Fibroblast of skin of left biceps (primary cell): ENCODE measurements around the gene MEF2C.
A peak's percentile ranks its signal among the peaks of the same experiment; 100 is the strongest.

Experiments used
- DNase-seq, 2 experiments: peaks; one replicate each; pipeline ENCODE4 v3.0.0-alpha.2; 2013; ENCODE audit warnings: low read depth in 2 of 2

Gene MEF2C

DNA sequence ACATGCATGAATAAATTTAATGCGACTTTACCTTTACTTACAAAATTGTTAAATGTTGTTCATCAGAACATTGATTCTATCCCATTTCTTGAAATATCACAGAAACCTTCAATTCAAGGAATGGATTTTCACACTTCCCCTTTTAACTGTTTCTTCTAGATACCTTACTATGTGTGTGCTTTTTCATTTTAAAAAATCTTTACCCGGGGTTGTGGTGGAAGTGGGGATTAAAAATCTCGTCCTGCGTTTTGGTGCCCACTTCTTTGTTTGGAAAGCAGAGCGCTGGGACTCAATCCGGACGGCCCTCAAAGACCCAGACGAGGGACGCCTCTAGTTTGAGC is 5.8 kb upstream of the MEF2C start:
- no peak for DNase-seq

DNA sequence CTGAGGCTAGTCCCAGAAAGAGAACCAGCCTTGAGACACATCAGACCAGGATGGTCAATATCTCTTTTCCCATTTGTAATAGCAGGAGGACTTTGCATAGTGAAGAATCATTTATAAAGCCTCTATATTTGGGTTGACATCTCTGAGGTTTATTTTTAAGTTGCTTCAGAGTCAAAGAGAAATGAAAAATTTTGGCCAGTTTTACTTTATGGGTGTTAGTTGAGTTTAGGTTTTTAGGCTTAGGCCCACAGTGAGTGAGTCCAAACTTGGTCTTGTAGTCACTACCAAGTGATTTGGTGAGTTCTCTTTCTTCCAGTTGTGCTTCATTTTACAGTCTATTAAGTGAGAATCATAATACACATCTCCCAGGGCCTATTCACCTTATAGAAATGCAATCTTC is 5.3 kb upstream of the MEF2C start:
- no peak for DNase-seq

DNA sequence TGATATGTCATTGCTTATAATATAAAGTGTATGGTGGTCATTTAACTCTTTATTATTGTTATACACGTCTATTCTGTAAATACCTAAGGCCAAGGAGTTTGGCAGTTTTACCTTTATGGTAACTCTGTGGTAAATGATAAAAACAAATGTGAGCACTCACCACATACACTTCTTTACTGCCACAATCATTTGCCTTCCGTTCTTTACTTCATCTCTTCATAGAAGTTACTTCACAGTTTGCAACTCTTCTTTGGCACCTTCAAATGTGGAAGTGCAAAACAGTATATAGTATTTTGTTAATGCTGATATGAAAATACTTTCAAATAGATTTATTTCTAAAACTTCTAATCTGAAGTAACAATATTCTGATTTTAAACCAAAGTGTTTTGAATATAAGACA is 4.4 kb upstream of the MEF2C start:
- no peak for DNase-seq

DNA sequence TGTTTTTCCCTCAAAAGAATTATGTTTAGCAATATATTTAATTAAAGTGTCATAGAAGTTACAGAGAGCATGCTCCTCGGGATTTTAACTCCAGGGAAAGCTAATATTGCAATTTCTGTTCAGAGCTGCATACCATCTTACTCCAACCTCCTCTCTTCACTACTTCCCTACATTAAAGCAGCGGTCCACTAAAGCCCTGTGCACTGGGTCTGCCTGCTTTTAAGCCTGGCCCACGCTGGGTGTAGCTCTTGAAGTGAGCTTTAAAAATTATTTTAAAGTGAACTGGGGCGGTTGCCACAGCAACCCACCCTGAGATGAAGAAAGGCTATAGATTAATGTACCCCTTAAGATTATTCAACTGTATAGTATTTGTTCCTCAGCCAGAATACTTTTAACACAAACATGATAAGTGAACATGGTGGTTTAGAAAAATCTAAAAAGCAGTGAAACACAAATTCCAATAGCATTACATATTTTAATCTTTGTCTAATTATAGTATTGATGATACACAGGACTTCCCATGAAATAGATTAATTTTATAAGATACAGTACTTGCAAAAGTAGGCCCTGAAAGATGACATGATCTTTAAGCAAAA is 3.9 kb upstream of the MEF2C start:
- DNase-seq: peak in 1 of 2 experiments; percentile 43

DNA sequence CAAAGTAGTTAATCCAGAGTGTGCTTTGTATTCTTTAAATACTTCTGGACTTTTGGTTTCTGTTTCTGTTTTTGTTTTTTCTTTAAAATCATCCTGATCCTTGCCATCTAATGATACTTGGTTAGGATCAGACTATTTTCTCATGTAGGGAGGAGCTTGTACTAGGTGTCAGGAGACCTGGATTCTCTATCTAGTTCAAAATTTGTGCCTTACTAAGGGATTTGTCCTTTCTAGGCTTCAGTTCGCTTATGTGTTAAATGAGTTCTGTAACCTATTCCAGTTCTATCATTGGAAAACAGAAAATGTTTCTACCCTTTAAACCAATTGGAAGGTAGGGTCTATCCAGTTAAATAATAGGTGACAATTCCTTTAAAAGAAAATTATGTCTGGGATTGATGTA is 3.3 kb upstream of the MEF2C start:
- DNase-seq: no peak

DNA sequence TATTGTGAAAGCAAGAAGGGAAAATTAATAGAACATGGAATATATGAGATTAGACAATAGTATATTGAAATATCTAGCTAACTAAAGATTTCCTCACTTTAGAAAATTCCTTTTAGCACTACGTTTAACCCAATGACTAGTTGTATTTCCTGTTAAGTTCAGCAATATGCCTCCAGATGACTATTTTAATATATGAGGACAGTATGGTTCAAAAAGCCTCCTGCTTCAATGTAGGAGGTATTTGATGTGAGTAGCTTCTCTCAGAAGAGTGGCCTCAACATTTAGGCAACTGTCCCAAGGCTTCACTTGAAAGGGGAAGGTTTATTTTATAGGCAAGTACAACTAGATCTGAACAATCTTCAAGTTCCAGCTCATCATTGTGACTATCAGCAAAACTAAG is 2.0 kb upstream of the MEF2C start:
- no peak for DNase-seq

DNA sequence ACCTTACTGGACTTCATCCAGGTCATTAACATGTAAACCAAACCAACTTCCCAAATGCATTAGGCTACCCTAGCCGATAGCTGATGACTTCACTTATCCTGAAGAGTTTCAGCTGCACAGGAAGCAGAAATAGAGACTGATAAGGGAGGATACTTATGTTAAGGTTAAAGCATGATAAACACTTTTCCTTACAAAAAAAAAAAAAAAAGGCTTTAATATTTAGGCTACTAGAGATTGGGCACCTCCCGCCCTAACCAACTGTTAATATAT is 1.6 kb upstream of the MEF2C start:
- no peak for DNase-seq

DNA sequence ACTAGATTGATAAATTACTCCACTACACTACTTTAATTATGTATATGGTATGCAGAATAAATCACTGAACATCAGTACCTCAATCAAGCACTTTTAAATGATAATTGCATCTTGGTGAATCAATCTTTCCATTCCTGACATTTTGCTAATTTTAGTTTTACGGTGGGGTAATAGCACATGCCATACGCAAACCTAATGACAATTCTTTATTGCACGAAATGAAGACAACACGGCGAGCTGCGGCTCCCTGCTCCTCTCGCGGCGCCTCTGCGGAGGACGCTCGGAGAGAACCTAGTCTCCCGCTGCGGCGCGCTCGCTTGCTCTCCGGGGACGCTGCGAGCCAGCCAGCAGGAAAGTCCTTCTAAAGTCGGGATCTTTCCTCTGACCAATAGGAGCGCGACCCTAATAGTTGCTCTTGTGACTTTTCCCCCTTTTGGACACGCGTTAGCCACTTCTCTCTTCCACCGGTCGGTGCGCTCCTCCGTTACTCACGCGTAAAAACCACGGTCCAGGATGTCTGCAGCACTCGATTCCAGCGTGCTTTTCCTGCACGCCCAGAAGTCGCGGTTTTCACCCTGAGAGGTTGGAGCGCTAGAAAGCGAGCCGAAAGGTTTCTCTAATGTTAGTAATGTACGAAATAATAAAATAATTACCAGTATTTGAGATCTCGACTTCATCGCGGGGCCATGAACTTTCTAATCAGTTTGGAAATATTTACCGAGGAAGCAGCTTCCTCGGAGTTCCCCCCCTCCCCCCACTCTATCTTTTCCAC is 1.0 kb upstream of the MEF2C start:
- DNase-seq: no peak

DNA sequence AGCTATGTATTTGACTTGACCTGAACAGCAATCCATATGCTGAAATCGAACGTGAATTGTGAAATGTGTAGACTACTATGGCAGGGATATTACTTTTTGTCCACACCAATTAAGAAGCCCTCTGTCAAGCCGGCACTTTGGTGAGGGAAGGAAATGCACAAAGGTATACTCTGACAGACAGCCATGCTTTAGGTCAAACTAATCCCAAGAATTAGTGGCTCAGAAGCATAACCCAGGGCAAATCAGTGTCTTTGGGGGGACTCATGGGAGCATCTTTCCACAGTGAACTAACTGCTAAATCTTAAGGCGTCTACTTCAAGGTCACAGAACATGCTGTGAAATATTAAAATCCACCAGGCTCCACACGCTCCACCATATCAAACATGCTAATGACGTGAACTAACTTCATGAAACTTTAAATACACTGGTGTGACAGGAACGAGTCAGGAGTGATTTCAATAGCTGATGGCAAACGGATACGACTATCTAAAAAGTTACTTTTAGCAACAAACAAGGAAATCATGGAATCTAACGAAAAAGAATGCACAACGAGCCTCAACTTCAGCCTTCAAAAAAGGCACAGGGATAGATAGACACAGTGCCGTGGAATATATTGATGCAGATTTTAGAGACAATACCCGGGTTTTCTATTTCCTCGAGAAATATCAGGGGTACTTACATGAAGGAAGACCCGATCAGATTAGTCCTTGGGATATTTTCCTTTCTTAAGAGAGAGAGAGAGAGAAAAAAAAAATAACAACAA is 527 bp downstream of the MEF2C start:
- no peak for DNase-seq

DNA sequence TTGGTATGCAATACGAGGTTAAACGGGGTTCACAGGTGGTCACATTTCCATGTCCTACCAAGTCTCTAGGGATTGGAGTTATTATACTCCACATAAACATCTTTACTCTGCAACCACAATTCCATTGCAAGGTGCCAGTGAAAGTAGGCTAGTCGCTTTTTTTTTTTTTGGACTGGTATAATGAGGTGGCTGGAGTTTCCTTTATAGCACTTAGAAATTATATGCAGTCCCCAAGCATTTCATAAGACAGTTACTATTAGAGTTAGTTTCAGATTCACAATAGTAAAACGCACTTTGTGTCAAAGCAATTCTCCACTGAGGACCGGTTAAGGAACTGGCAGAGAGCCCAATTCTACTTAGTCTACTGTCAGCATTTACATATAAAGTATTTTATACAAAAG is 1.4 kb downstream of the MEF2C start:
- DNase-seq: no peak

DNA sequence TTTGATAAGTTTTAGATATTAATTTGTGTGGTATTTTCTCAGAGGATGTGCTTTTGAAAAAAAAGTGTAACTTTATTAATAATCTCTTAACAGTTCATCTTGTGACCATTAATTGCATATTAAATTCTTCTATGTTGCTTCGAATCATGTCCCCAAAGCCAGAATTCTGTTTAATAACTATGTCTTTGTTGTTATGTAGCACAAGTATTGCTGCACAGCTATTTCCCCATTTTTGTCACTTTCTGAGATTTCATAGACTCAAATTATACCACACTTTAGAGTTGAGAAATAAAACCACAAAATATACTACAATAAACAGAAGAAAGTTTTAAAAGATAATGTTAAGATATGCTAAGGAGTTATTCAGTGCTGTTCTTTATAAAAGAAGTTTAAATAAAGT is 2.8 kb downstream of the MEF2C start:
- DNase-seq: no peak

DNA sequence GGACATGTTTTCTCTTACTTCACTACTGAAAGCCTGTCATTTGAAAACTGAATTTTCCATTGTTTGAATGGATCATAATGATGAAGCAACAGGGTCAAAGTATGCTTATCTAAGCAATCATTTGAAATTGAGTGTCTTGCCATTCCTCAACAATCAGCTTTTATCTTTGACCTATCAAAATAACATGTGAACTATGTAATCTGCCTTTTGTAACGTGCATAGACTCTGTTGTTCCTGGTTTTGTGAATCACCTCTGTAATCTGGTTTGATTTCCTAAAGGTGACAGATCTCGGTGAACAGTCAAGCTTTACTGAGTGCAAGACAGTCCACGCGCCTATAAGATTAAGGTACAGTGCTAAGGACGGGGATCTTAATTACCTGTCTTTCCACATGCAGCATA is 3.3 kb downstream of the MEF2C start:
- no peak for DNase-seq

DNA sequence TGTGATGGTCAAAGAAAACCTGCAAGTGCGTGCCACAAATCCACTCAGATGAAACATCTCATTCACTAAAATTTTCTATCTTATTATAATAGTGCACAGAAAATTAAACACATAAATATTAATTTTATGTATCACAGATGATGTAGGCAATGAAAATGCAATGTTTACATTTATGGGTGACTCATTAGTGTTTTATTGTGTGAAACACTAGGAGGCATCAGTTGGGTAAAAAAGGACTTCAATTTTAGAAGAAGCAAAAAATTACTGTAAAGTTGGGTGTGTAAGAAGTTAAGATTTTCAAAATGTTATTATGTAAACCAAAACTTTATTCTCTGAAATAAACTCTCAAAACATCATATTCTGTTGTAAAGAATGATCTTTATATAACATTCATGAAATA is 4.0 kb downstream of the MEF2C start:
- DNase-seq: no peak

DNA sequence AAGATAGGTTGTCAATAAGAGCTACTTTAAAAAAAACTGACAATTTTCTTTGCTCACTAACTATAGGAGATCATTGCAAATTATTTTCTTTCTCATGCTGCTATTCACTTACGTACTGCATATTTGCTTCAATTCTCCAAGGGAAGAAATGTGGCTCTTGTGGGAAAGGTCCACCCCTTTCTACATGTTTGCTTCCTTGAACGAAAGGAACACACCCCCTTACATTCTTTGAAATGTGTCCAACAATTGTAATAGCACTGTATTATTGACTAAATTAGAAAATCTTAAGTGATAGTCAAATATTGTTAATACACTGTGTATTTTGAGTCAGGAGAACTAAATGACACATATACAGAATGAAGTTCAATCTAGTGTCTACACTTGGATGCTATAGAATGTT is 5.2 kb downstream of the MEF2C start:
- DNase-seq: no peak

DNA sequence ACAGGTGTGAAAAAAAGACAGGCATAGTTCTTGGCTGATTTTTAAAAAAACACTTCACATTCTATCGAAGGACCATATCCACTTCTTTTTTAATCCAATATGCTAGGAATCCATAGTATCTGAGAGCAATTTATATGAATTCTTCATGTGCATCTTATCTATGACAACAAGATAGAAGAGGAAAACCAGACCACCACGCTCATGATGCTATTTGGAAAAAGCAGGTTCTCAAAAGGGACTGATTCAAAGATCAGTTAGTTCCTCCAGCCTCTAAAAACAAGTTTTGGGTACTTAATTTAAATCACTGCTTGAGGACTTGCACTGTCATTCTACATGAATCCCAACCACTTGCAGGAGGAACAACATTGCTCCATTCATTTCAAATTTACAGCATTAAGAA is 6.3 kb downstream of the MEF2C start:
- DNase-seq: no peak

DNA sequence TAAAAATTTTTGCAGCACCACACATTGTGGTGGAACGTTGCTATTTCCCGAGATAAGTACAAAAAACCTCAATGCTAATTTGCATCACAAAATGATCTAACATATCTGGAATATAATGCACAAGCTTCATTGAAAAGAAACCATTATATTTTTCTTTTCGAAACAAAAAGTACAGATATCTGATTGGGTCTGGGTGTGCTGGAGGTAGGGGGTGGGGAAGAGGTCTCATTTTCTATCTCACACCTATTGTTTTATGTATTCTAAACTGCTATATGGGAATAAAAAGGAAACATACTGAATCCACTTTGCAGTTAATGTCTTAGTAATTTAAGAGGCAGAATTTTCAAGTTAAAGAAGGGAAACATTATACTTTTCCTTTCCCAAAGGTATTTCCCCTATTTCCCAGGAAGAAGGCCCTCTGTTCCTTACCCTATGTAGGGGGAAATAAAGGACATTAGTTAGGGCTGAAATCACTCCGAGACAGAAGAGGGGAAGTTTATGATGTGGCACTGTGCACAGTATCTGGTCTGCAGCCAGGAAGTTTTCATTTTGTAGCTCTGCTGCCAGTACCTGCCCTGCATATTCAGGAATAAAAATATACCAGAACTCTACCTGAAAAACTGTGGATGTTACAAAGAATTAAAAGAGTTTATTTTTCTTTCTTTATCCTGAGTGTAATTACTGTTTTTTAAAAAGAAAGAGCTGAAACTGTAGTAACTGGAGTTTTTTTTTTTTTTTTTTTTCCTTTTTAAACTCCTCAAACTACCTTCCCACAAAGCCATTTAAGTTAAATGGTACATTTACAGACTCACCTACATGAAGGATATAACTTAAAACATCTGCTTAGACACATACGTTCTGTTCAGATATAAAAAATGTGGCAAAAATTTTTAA is 7.4 kb downstream of the MEF2C start:
- no peak for DNase-seq

DNA sequence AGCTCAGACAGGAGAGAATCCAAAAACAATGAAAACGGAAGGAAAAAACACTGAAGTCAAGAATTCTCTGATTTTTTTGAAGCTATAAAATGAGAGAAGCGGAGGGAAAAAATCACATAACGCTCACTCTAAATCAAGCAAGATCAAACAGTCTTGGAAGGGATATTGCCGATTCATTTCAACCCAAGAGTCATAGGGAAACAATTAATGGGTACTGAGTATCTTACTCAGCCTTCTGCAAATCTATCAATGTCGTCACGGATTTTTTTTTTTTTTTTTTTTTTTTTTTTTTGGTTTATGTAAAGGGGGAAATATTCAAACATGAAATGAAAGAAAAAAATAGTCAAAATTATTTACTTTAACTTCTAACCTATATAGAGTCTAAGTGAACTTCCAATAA is 9.5 kb downstream of the MEF2C start:
- DNase-seq: no peak

DNA sequence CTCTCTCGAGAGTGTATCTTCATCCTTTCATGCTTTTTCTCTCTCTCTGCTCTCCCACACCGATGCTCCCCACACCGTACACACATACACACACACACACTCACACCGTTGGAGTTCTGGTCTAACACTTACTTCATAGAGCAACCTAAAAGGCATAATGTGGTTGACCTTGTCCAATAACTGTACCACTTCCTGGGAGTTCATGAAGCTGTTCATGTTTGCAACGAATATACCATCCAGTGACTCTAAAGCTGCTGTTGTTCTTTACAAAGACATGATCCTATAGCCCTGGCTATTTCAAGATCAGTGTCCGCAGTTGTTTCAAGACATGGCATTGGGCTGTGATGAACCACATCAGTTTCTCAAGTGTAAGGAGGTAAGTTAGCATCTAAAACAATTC is 10.0 kb downstream of the MEF2C start:
- DNase-seq: no peak

DNA sequence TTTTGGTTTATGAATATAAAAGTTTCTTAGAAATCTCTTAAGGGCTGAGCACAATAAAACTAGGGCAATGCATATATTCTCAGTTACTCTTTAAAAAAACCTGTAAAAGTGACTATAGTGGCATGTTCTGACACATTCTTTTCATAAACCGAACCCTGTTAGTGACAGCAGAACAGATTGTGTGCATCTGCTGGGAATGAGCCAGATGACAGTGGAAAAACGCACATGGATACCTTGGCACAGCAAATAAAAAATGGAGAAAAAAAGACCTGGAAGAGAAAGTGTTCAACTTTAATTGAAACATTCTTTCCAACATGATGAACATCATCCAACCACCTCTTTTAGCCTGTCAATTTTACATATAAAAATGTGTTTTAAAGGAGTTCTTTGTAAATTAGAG is 12.7 kb downstream of the MEF2C start:
- DNase-seq: no peak

DNA sequence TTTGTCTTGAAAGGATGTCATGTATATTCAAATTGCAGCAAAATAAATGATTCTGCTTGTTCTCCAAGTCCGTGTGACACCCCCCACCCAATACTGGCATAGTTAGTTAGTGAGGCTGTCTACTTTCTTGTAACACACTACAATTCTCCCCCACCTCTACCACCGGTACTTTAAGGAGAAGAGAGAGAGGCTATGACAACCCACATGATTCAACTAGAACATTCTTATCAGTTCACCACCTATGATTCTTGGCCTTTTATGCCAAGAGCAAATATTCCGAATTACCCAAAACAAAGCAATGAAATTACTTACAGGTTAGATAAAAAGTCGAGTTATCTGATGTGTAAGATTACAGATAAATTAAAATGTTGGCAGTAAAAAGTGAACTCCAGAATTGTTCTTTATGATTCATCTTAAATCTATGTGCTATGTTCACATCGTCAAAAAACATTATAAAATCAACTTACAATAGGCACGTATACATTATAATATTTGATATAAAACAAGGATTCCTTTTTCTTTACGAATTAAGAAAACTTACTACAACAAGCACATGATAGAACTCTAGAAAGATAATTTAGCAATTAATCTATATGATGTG is 14.4 kb downstream of the MEF2C start:
- no peak for DNase-seq

DNA sequence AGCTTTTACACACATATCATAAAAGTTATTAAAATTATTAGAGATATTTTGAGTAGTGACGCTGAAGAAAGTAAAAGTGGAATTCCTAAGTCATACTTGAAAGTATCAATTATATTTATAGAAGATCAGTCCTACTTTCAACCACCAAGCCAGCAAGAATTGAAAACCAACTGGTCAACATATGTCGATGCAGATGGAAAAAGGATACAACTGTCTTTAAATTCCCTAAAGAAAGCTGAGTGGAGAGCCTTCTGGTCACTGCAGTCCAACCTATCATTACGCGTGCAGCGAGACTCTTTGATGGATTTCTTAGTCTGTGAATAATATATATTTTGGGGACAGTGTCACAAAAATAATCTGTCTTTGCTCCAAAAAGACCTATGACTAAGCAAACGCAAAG is 15.3 kb downstream of the MEF2C start:
- DNase-seq: no peak

DNA sequence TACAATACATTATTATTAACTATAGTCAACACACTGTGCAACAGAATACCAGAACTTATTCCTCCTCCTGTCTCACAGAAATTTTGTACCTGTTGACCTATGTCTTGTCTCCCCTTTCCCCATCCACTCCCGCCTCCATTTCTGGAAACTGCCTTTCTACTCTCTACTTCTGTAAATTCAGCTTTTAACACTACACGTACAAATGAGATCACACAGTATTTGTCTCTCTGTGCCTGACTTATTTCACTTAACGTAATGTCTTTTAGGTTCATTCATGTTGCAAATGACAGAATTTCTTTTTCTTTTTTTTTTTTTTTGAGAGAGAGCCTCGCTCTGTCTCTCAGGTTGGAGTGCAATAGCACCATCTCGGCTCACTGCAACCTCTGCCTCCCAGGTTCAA is 19.5 kb downstream of the MEF2C start:
- no peak for DNase-seq
